Activated CD4-positive, alpha-beta T cell treated with anti-CD3 and anti-CD28 coated beads, Interleukin-2, amount 10 ng/mL, durations not matched to agents 24 days and 14 days (primary cell): ENCODE data around the gene IQCE. TPM values are rescaled to one million over a fixed set of nuclear protein-coding genes. Genes with fewer than 3 reads are reported as not detected.
"Not testable (repeated sequence)": the region's sequence is repeated elsewhere in the genome, so short reads cannot be mapped to it uniquely, and the experiment has no call there.

ENCODE experiments used
- DNase-seq: peaks from one replicate; pipeline ENCODE4 v3.0.0; 2022
- H3K27ac Mint-ChIP-seq: one replicate; pipeline ENCODE4 v1.8.0; 2022; ENCODE audit warnings: mild to moderate bottlenecking, mixed read lengths
- H3K27me3 Mint-ChIP-seq: one replicate; pipeline ENCODE4 v1.8.0; 2022; ENCODE audit warnings: mixed read lengths
- H3K36me3 Mint-ChIP-seq: one replicate; pipeline ENCODE4 v1.8.0; 2022; ENCODE audit warnings: low read depth, mild to moderate bottlenecking, mixed read lengths
- H3K4me1 Mint-ChIP-seq: one replicate; pipeline ENCODE4 v1.8.0; 2021; ENCODE audit warnings: mixed read lengths
- H3K4me3 Mint-ChIP-seq: one replicate; pipeline ENCODE4 v1.8.0; 2022; ENCODE audit warnings: mild to moderate bottlenecking, moderate library complexity, mixed read lengths
- H3K9me3 Mint-ChIP-seq: one replicate; pipeline ENCODE4 v1.8.0; 2021; ENCODE audit warnings: mixed read lengths
- intact Hi-C: fragments of 100-400 bp; cut with micrococcal nuclease; formaldehyde crosslinking; loops from one replicate; pipeline ENCODE4 v1.15.1; 2023
- total RNA-seq: library from RNA; stranded (reverse); gene quantifications from 2 replicates; pipeline ENCODE4 v1.2.3, GENCODE V29; 2022

IQCE gene
- total RNA-seq, 1 donor from 2014 or later, result 12.3 TPM

DNA sequence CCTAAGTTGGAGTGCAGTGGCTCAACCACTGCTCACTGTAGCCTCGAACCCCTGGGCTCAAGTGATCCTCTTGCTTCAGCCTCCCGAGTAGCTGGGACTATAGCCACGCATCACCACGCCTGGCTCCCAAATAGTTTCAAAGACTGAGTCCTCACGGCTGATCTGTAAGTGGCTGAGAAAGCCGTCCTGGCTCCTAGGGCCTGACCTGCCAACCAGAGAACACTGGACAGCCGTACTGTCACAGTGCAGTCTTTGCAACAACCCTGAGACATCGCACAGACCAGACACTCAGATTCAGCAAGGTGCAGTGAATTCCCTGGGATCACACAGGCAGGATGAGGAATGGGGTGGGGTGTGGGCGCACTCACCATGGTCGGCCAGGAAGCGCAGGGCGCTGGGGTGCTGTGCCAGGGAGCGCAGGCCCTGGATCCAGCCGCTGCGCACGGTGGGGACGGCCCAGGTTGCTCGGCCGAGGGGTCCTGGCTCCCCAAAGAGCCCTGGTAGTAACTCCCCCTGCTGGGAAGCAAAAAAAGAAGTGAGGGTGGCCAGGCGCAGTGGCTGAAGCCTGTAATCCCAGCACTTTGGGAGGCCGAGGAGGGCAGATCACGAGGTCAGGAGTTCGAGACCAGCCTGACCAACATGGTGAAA is 14.1 kb upstream of the IQCE start:
- no peaks in the 10 kb centered on the region for H3K9me3 Mint-ChIP-seq
- H3K4me3 Mint-ChIP-seq, result no peak overlapping the region
- no peaks in the 10 kb centered on the region for H3K27me3 Mint-ChIP-seq
- peaks cover 5% of the 10 kb centered on the region for H3K4me1 Mint-ChIP-seq
- DNase-seq, result no peak
- intact Hi-C loops, result no loop called here
- no peak overlapping the region for H3K27ac Mint-ChIP-seq
- peaks cover 39% of the 10 kb centered on the region for H3K36me3 Mint-ChIP-seq

DNA sequence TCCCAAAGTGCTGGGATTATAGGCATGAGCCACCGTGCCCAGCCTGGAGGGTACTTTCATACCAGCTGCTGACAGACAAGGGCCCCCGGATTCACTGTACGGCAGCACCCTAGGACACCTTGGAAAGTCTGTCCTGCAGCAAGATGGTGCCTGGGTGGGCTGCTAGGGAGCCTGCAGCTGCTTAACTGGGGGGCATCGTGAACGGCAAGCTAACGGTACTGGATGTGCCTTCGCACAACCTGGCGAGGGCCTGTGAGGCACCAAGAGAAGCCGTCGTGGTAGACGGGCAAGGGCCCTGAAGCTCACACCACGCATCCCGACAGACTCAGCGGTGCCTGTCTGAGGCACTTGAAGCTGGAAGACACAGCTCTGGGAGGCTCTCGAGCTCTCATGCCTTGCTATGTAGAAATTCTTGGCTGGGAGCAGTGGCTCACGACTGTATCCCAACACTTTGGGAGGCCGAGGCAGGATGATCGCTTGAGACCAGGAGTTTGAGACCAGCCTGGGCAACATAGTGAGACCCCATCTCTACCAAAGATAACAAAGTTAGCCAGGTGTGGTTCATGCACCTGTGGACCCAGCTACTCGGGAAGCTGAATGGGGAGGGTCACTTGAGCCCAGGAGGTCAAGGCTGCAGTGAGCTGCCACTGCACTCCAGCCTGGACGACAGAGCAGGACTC is 12.9 kb upstream of the IQCE start:
- Mint-ChIP-seq H3K36me3 (peaks cover 45% of the 10 kb centered on the region), H3K4me1 (peaks cover 5% of the 10 kb centered on the region), H3K27me3 (no peaks in the 10 kb centered on the region), H3K9me3 (no peaks in the 10 kb centered on the region), H3K27ac (no peak overlapping the region), H3K4me3 (no peak overlapping the region)
- no peak for DNase-seq
- intact Hi-C loops, result no loop called here

DNA sequence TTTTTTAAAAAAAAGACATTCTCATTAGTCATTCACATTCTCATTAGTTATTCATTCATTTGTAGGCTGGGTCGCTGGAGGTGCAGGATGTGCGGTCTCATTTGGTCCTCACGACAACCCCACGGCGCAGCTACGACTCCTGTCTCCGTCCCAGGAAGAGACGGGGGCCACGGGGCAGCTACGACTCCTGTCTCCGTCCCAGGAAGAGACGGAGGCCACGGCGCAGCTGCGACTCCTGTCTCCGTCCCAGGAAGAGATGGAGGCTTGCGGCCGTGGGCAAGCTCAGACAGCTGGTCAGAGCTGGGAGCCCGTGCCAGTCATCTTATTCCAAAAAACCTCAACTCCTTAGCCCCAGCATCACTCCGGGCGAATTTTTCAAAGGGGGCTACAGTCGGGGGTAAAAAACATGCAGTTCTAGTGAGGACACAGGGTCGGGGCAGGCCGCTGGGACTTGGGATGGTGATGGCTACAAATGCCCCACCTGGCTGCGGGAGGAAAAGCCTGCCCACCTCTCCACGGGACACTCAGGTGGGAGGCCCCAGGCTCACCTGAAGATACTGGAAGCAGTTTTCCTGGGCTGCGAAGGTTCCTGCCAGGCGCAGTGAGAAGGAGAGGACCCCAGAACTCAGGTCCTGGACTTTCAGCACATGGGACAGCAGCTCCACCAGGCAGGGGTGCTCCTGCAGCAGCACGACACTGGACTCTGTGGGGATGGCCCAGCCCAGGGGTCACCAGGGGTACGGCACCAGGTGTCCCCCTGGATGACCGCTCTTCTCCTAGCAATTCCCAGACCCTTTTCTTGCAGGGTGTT is 11.8 kb upstream of the IQCE start:
- no peak overlapping the region for H3K4me3 Mint-ChIP-seq
- H3K4me1 Mint-ChIP-seq, result peaks cover 5% of the 10 kb centered on the region
- H3K27ac Mint-ChIP-seq, result no peak overlapping the region
- H3K36me3 Mint-ChIP-seq, result peaks cover 48% of the 10 kb centered on the region
- no peaks in the 10 kb centered on the region for H3K9me3 Mint-ChIP-seq
- intact Hi-C loops, result no loop called here
- no peak for DNase-seq
- H3K27me3 Mint-ChIP-seq, result no peaks in the 10 kb centered on the region

DNA sequence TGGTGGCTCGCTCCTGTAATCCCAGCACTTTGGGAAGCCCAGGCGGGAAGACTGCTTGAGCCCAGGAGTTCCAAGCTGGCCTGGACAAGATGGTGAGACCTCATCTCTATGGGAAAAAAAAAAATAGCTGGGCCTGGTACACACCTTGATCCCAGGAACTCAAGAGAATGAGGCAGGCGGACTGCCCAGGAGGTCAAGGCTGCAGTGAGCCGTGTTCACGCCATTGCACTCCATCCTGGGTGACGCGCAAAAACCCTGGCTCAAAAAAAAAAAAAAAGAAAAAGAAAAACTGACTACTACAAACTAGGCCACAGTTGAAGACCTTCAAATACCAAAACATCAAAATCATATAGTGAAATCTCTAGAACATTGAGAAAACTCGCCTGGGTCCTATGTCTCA is 7.4 kb upstream of the IQCE start:
- intact Hi-C loops, result loop anchor here (10.0 kb wide), 1 partner anchor 47 kb away; no protein-coding TSS in a partner anchor

DNA sequence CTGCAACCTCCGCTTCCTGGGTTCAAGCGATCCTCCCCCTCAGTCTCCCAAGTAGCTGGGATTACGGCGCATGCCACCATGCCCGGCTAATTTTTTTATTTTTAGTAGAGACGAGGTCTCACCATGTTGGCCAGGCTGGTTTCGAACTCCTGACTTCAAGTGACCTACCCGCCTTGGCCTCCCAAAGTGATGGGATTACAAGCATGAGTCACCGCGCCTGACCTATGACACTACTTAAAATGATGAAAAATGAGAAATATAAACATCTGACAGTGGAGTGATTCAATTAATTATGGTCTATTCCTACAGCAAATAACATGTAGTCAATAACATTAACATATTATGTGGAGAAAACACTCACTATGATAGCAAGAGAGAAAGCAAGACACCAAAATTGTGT is 5.7 kb upstream of the IQCE start:
- Mint-ChIP-seq H3K4me1 (peaks cover 25% of the 10 kb centered on the region), H3K27ac (peak overlapping the region; percentile 56), H3K4me3 (peak overlapping the region; percentile 90), H3K36me3 (peaks cover 29% of the 10 kb centered on the region), H3K27me3 (no peaks in the 10 kb centered on the region), H3K9me3 (no peaks in the 10 kb centered on the region)
- no peak for DNase-seq
- intact Hi-C loops, result loop anchor here (10.0 kb wide), 1 partner anchor 48 kb away; no protein-coding TSS in a partner anchor

More for the DNA sequence above, 7.4 kb upstream of the IQCE start:
- Mint-ChIP-seq H3K9me3 (no peaks in the 10 kb centered on the region), H3K27me3 (no peaks in the 10 kb centered on the region), H3K36me3 (peaks cover 39% of the 10 kb centered on the region), H3K4me3 (no peak overlapping the region), H3K27ac (no peak overlapping the region), H3K4me1 (peaks cover 20% of the 10 kb centered on the region)
- DNase-seq, result no peak

DNA sequence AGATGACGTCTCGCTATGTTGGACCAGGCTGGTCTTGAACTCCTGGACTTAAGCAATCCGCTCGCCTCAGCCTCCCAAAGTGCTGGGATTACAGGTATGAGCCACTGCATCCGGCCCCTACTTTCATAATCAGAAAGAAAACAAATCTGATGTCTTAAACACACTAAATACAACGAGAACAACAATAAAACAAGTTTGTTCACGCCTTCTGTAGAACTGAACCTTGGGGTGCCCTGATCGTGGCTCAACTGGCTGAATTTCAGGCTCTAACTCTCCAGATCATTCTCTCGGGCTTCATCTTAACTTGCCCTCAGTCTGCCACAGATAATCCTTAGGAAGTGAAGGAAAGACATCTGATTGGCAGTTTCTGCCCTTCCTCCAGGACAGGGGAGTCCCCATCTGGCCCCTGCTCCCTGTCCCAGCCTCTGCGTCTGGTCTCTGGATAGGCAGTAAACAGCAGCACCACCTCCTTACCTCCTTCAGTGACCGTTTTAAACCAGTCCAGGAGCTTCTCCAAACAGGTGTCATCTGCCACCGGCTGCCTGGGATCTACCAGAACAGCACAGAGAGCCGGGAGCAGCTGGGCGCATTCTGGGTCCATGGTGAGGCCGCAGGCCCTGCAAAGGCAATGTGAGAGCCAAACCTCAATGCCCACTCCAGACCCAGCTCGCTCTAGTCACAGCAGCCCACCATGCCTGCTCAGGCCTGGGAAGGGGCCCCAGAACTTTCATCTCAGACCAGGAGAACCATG is 4.8 kb upstream of the IQCE start:
- Mint-ChIP-seq H3K9me3 (no peaks in the 10 kb centered on the region), H3K27ac (peak overlapping the region; percentile 88), H3K27me3 (no peaks in the 10 kb centered on the region), H3K36me3 (peaks cover 26% of the 10 kb centered on the region), H3K4me3 (peak overlapping the region; percentile 90), H3K4me1 (peaks cover 28% of the 10 kb centered on the region)
- no peak for DNase-seq
- intact Hi-C loops, result loop anchor here (10.0 kb wide), 1 partner anchor 49 kb away; no protein-coding TSS in a partner anchor

DNA sequence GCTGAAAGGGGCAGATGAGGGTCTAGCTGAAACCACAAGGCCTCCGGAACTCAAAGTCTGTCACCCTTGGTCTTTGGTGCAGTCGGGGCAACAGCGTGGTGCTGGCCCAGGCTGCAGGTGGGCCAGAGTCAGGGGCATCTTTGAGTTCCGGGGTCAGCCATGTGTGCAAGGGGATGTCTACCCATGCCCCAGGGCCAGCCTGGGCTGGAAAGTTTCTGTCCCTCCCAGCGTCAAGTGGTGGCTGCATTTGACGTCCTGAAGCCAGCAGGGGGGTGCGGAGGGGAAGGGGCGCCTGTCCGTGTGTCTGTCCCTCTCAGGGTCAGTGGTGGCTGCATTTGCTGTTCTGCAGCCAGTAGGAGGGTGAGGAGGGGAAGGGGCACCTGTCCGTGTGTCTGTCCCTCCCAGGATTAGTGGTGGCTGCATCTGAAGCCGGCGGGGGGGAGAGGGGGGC is 4.1 kb upstream of the IQCE start:
- DNase-seq, result peak; percentile 69
- Mint-ChIP-seq H3K9me3 (no peaks in the 10 kb centered on the region), H3K36me3 (peaks cover 20% of the 10 kb centered on the region), H3K27me3 (no peaks in the 10 kb centered on the region), H3K27ac (peak overlapping the region; percentile 88), H3K4me1 (peaks cover 24% of the 10 kb centered on the region), H3K4me3 (peak overlapping the region; percentile 90)
- intact Hi-C loops, result loop anchor here (1.0 to 10.0 kb wide), 7 partner anchors 24 to 202 kb away; partner anchors contain the start of genes CHST12, EIF3B and TTYH3

DNA sequence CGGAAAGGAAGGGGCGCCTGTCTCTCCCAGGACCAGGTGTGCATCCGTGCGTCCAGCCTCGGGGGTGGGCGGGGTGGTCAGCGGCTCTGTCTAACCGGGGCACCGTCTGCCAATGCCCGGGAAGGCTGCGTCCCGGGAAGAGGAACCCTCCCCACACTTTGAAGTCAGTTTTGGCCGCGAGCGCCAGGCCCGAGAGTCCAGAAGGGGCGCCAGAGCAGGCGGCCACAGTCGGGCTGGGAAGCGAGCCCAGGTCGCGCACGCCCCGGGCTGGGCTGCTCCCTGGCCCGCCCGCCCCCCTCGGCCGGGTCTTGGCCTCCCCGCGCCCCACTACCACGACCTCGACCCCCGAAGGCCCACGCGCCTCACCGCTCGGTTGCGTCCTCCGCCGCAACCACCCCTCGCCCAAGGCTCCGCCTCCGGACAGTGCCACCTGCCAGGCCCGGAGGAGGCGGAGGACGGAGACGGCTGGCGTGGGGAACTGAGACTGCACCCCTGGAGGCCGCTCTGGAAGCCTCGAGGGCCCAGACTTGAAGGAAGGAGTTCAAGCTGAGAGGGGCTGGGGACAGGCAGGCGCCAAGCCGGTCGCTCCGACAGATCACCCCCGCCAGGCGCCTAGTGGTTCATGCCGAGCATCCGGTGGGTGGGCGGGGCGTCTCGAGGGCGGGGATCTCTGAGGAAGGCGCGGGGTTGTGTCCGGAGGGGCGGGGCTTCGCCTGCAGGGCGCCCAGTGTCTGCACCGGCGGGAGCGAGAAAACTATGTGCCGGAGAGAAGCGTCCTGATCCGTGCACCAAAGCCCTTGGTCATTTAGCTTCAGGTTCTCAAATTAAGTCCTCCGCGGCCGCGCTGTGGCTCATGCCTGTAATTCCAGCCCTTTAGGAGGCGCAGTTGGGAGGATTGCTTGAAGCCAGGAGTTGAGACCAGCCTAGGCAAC is 3.4 kb upstream of the IQCE start, which contains the start of gene BRAT1:
TSS of gene BRAT1 (minus strand) at position 404 of the 932 bp plus-strand sequence. CDS start 1,093 bp downstream, outside the sequence.
- intact Hi-C loops, result loop anchor here (1.0 to 10.0 kb wide), 7 partner anchors 25 to 203 kb away; partner anchors contain the start of genes CHST12, EIF3B and TTYH3
- Mint-ChIP-seq H3K27ac (peak within 1 kb of the TSS; percentile 92), H3K9me3 (no peaks in the 10 kb centered on the region), H3K27me3 (no peaks in the 10 kb centered on the region), H3K36me3 (peaks cover 20% of the 10 kb centered on the region), H3K4me1 (peaks cover 29% of the 10 kb centered on the region), H3K4me3 (peak within 1 kb of the TSS; percentile 90)
- DNase-seq, result peak; percentile 97

DNA sequence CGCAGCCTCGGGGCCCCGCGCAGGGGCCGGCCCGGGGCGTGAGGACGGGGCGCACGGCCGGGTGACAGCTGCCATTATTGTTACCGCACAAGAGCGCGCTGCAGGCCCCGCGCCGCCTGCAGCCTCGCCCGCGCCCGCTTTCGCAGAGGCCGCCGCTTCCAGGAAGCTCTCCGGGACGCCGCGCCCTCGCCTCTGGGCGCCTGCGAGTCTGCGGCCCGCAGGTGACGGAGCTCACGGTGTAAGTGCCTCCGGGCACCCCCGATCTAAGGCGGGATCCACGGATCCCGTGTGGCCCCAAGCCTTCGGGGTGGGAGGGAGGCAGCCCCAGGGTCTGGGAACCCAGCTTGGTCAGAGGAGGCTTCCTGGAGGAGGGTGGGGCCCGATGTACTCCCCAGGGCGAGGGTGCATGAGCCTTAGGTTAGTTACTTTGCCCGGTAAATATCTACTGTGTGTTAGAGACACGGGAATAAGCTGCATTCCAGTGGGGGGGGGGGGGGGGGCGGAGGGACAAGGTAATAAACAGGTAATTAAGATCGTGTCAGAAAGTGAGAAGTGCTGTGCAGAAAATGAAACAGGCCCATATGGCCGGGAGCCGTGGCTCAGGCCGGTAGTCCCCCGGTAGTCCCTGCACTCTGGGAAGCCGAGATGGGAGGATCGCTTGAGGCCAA is 638 bp downstream of the IQCE start:
- intact Hi-C loops, result loop anchor here (5.0 to 10.0 kb wide), 3 partner anchors 55 to 207 kb away; partner anchors contain the start of genes CHST12 and EIF3B
- Mint-ChIP-seq H3K27ac (peak overlapping the region; percentile 29), H3K4me3 (peak overlapping the region; percentile 82), H3K4me1 (peaks cover 14% of the 10 kb centered on the region), H3K27me3 (no peaks in the 10 kb centered on the region), H3K9me3 (no peaks in the 10 kb centered on the region), H3K36me3 (no peaks in the 10 kb centered on the region)
- peak; percentile 84 for DNase-seq

DNA sequence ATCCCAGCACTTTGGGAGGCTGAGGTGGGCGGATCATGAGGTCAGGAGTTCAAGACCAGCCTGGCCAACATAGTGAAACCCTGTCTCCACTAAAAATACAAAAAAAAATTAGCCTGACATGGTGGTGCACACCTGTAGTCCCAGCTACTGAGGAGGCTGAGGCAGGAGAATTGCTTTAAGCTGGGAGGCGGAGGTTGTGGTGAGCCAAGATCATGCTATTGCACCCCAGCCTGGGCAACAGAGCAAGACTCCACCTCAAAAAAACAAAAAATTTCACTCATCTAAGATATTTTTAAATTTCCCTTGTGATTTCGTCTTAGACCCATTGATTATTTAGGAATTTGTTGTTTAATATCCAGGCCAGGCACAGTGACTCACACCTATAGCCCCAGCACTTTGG is 5.2 kb downstream of the IQCE start:
- H3K9me3 Mint-ChIP-seq, H3K4me1 Mint-ChIP-seq, intact Hi-C loops, H3K27ac Mint-ChIP-seq, H3K27me3 Mint-ChIP-seq, H3K36me3 Mint-ChIP-seq, H3K4me3 Mint-ChIP-seq, DNase-seq: not testable (repeated sequence)

DNA sequence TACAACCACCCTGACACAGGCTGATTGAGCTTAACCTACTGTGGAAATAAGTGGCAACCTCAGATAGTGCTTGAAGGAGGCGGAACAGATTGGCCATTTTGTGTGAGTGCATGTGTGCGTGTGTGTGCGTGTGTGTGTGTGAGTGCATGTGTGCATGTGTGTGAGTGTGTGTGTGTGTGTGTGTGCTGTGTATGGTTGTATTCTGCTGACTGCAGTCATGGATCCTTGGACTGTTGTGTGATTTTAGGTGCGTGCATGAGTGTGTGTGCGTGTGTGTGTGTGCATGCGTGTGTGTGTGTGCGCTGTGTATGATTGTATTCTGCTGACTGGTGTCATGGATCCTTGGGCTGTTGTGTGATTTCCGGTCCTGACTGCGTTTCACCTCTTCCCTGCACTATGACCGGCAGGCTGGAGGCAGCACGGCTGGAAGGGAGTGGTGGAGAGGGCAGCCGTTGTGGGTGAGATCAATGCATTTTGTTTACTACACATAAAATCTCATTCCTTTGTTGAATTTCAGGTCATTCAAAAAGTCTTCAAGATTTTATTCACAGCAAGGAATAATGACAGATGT is 6.3 kb downstream of the IQCE start:
- no peak overlapping the region for H3K4me3 Mint-ChIP-seq
- no peaks in the 10 kb centered on the region for H3K36me3 Mint-ChIP-seq
- intact Hi-C loops, result no loop called here
- no peaks in the 10 kb centered on the region for H3K27me3 Mint-ChIP-seq
- peaks cover 3% of the 10 kb centered on the region for H3K4me1 Mint-ChIP-seq
- H3K27ac Mint-ChIP-seq, result no peak overlapping the region
- no peaks in the 10 kb centered on the region for H3K9me3 Mint-ChIP-seq
- no peak for DNase-seq
